SJSA1 (cell line): ENCODE data around the gene PHACTR1. TPM values are rescaled to one million over a fixed set of nuclear protein-coding genes. Genes with fewer than 3 reads are reported as not detected.
A peak's percentile ranks its signal among the peaks of the same experiment; 100 is the strongest.

Experiments used
- DNase-seq, 2 experiments: peaks; one replicate each; pipeline ENCODE4 v3.0.0-alpha.2; 2015 to 2020; ENCODE audit warnings: low spot score in 2 of 2, low read depth in 1 of 2
- H3K27ac ChIP-seq: fragments of 250-450 bp; sonication (Bioruptor Pico); 2 replicates; pipeline ENCODE4 v1.5.1; 2020; ENCODE audit warnings: mild to moderate bottlenecking, moderate library complexity
- H3K27me3 ChIP-seq: fragments of 250-450 bp; sonication (Bioruptor Pico); replicated peaks from 2 replicates; pipeline ENCODE4 v1.5.1; 2020; ENCODE audit warnings: mild to moderate bottlenecking, moderate library complexity
- H3K36me3 ChIP-seq: fragments of 250-450 bp; sonication (Bioruptor Pico); 2 replicates; pipeline ENCODE4 v1.5.1; 2020; ENCODE audit warnings: mild to moderate bottlenecking
- H3K4me1 ChIP-seq: fragments of 250-450 bp; sonication (Bioruptor Pico); replicated peaks from 2 replicates; pipeline ENCODE4 v1.6.1; 2021; ENCODE audit warnings: mild to moderate bottlenecking
- H3K4me3 ChIP-seq: fragments of 250-450 bp; sonication (Bioruptor Pico); 2 replicates; pipeline ENCODE4 v1.5.1; 2020; ENCODE audit warnings: mild to moderate bottlenecking
- H3K9me3 ChIP-seq: fragments of 250-450 bp; sonication (Bioruptor Pico); replicated peaks from 2 replicates; pipeline ENCODE4 v1.5.1; 2020; ENCODE audit warnings: mild to moderate bottlenecking
- total RNA-seq: library from RNA; depleted of rRNA; stranded (reverse); fragments of >200 nt; shearing (Covaris generic); gene quantifications from 2 replicates; pipeline ENCODE4 v1.2.3, GENCODE V29; 2014

Gene PHACTR1
- total RNA-seq, 1 experiment from 2014 or later, result 0.37 TPM

- Histone ChIP-seq H3K9me3 (no peaks in the 10 kb centered on the region), H3K4me3 (no peak overlapping the region), H3K27ac (no peak overlapping the region), H3K36me3 (no peaks in the 10 kb centered on the region), H3K27me3 (peaks cover 11% of the 10 kb centered on the region; the same call in 1 of the 2 replicates), H3K4me1 (no peaks in the 10 kb centered on the region)
- DNase-seq, result no peak
Measured at GRCh38 chr6:12851123-12851695, 134.6 kb downstream of the PHACTR1 start.

GRCh38 chr6:12861603-12862002 is 145.0 kb downstream of the PHACTR1 start:
- H3K36me3 ChIP-seq, result no peaks in the 10 kb centered on the region
- H3K9me3 ChIP-seq, result no peaks in the 10 kb centered on the region
- no peak overlapping the region for H3K27ac ChIP-seq
- no peaks in the 10 kb centered on the region for H3K4me1 ChIP-seq
- DNase-seq, result no peak
- H3K4me3 ChIP-seq, result no peak overlapping the region
- H3K27me3 ChIP-seq, result 0 out of 2 replicates have a peak, but pooled peaks cover 3% of the 10 kb centered on the region

GRCh38 chr6:12865117-12865516 is 148.6 kb downstream of the PHACTR1 start:
- no peak for DNase-seq
- H3K27me3 ChIP-seq, result peaks cover 2% of the 10 kb centered on the region; the same call in 1 of the 2 replicates

GRCh38 chr6:12865671-12866181 is 149.2 kb downstream of the PHACTR1 start:
- no peaks in the 10 kb centered on the region for H3K4me1 ChIP-seq
- H3K4me3 ChIP-seq, result no peak overlapping the region
- H3K27me3 ChIP-seq, result peaks cover 2% of the 10 kb centered on the region; the same call in 1 of the 2 replicates
- H3K36me3 ChIP-seq, result no peaks in the 10 kb centered on the region
- no peak for DNase-seq
- H3K9me3 ChIP-seq, result no peaks in the 10 kb centered on the region
- no peak overlapping the region for H3K27ac ChIP-seq

More at GRCh38 chr6:12865117-12865516, 148.6 kb downstream of the PHACTR1 start:
- no peak overlapping the region for H3K4me3 ChIP-seq
- no peaks in the 10 kb centered on the region for H3K36me3 ChIP-seq
- no peaks in the 10 kb centered on the region for H3K4me1 ChIP-seq
- no peaks in the 10 kb centered on the region for H3K9me3 ChIP-seq
- no peak overlapping the region for H3K27ac ChIP-seq

- Histone ChIP-seq H3K27ac (no peak overlapping the region), H3K4me3 (no peak overlapping the region), H3K36me3 (no peaks in the 10 kb centered on the region), H3K9me3 (no peaks in the 10 kb centered on the region), H3K4me1 (no peaks in the 10 kb centered on the region), H3K27me3 (peaks cover 2% of the 10 kb centered on the region; the same call in 1 of the 2 replicates)
- no peak for DNase-seq
Measured at GRCh38 chr6:12866422-12867029, 150.0 kb downstream of the PHACTR1 start.

- peaks cover 2% of the 10 kb centered on the region; the same call in 1 of the 2 replicates for H3K27me3 ChIP-seq
- H3K4me1 ChIP-seq, result peaks cover 7% of the 10 kb centered on the region
- H3K36me3 ChIP-seq, result no peaks in the 10 kb centered on the region
- DNase-seq, result no peak
- no peak overlapping the region for H3K27ac ChIP-seq
- no peak overlapping the region for H3K4me3 ChIP-seq
- no peaks in the 10 kb centered on the region for H3K9me3 ChIP-seq
Measured at GRCh38 chr6:12869816-12870432, 153.4 kb downstream of the PHACTR1 start.

GRCh38 chr6:12873691-12874090 is 157.1 kb downstream of the PHACTR1 start:
- Histone ChIP-seq H3K4me1 (peaks cover 12% of the 10 kb centered on the region), H3K36me3 (no peaks in the 10 kb centered on the region), H3K9me3 (no peaks in the 10 kb centered on the region), H3K27ac (no peak overlapping the region), H3K4me3 (no peak overlapping the region), H3K27me3 (peaks cover 2% of the 10 kb centered on the region; the same call in 1 of the 2 replicates)
- no peak for DNase-seq

GRCh38 chr6:12875051-12875450 is 158.5 kb downstream of the PHACTR1 start:
- H3K4me1 ChIP-seq, result peaks cover 12% of the 10 kb centered on the region
- H3K9me3 ChIP-seq, result no peaks in the 10 kb centered on the region
- H3K27me3 ChIP-seq, result peaks cover 4% of the 10 kb centered on the region
- H3K36me3 ChIP-seq, result no peaks in the 10 kb centered on the region
- peak in 1 of 2 experiments; percentile 39 for DNase-seq
- no peak overlapping the region for H3K27ac ChIP-seq
- no peak overlapping the region for H3K4me3 ChIP-seq

- H3K36me3 ChIP-seq, result no peaks in the 10 kb centered on the region
- H3K27ac ChIP-seq, result no peak overlapping the region
Measured at GRCh38 chr6:12878741-12879140, 162.2 kb downstream of the PHACTR1 start.

GRCh38 chr6:12882761-12883290 is 166.3 kb downstream of the PHACTR1 start:
- H3K4me1 ChIP-seq, result no peaks in the 10 kb centered on the region
- H3K4me3 ChIP-seq, result no peak overlapping the region
- DNase-seq, result no peak
- no peaks in the 10 kb centered on the region; the same call in 1 of the 2 replicates for H3K9me3 ChIP-seq
- no peak overlapping the region for H3K27ac ChIP-seq
- no peaks in the 10 kb centered on the region for H3K36me3 ChIP-seq
- peaks cover 4% of the 10 kb centered on the region; the same call in 1 of the 2 replicates for H3K27me3 ChIP-seq

More at GRCh38 chr6:12878741-12879140, 162.2 kb downstream of the PHACTR1 start:
- no peak overlapping the region for H3K4me3 ChIP-seq
- H3K27me3 ChIP-seq, result peaks cover 4% of the 10 kb centered on the region; the same call in 1 of the 2 replicates
- H3K9me3 ChIP-seq, result no peaks in the 10 kb centered on the region
- DNase-seq, result no peak
- H3K4me1 ChIP-seq, result peaks cover 12% of the 10 kb centered on the region

- no peak overlapping the region for H3K27ac ChIP-seq
- no peaks in the 10 kb centered on the region for H3K4me1 ChIP-seq
- no peaks in the 10 kb centered on the region for H3K36me3 ChIP-seq
- no peak overlapping the region for H3K4me3 ChIP-seq
- H3K27me3 ChIP-seq, result 0 out of 2 replicates have a peak, but pooled peaks cover 2% of the 10 kb centered on the region
- DNase-seq, result no peak
- H3K9me3 ChIP-seq, result no peaks in the 10 kb centered on the region; the same call in 1 of the 2 replicates
Measured at GRCh38 chr6:12884983-12885382, 168.4 kb downstream of the PHACTR1 start.

- Histone ChIP-seq H3K27me3 (0 out of 2 replicates have a peak, but pooled peaks cover 2% of the 10 kb centered on the region), H3K36me3 (no peaks in the 10 kb centered on the region), H3K27ac (no peak overlapping the region), H3K9me3 (peaks cover 7% of the 10 kb centered on the region; the same call in 1 of the 2 replicates), H3K4me3 (no peak overlapping the region), H3K4me1 (no peaks in the 10 kb centered on the region)
- DNase-seq, result no peak
Measured at GRCh38 chr6:12886961-12887775, 170.6 kb downstream of the PHACTR1 start.
